Measurements from ENCODE around the gene IGF1. TPM values are rescaled to one million over a fixed set of nuclear protein-coding genes. Genes with fewer than 3 reads are reported as not detected.

The IGF1 gene
- total RNA-seq, 2 donors from 2014 or later, result 1.0 TPM; not detected in 1

DNA sequence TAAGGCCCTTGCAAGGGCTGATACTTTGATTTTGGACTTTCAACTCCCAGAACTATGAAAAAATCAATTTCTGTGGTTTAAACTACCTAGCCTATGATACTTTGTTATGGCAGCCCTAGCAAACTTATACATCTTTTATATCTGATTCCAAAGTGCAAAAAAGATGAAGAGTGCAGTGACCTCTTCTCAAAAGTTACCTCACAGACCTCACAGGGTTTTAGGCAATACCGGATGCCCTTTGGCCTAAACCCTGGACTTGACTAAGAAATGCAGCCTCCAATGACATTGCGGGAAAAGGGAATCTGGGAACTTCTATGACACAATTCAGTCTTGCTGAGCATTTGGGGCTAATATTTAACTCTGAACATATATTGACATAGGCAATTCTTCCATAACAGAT is 63.3 kb downstream of the IGF1 start:
- no peaks in the 10 kb centered on the region for H3K4me1 Mint-ChIP-seq
- ATAC-seq (replicated peaks), result no peak
- no peak overlapping the region for H3K4me3 Mint-ChIP-seq
- H3K27ac Mint-ChIP-seq, result no peak overlapping the region
- H3K36me3 Mint-ChIP-seq (ENCODE audit: low read depth), result no peaks in the 10 kb centered on the region
- peaks cover 3% of the 10 kb centered on the region for H3K9me3 Mint-ChIP-seq
- peaks cover 6% of the 10 kb centered on the region for H3K27me3 Mint-ChIP-seq

DNA sequence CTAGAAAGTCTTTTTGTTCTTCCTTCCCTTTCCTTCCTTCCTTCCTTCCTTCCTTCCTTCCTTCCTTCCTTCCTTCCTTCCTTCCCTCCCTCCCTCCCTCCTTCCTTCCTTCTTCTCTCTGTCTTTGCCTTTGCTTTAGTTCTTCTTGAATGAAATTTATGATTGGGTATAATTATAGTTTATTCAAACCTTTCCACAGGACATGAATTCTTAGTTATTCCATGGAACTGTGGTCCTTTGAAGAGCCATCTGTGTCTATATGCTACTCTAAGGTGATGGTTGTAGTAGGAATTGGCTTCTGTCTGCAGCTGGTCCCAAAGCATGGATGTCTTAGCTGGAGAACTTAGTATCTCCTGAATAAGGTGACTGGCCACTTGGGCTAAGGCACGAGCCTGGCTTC is 64.8 kb downstream of the IGF1 start:
- peaks cover 10% of the 10 kb centered on the region for H3K27me3 Mint-ChIP-seq
- H3K27ac Mint-ChIP-seq, result no peak overlapping the region
- no peak for ATAC-seq (replicated peaks)
- no peak overlapping the region for H3K4me3 Mint-ChIP-seq
- no peaks in the 10 kb centered on the region for H3K4me1 Mint-ChIP-seq
- H3K9me3 Mint-ChIP-seq, result peaks cover 3% of the 10 kb centered on the region
- H3K36me3 Mint-ChIP-seq (ENCODE audit: low read depth), result no peaks in the 10 kb centered on the region

DNA sequence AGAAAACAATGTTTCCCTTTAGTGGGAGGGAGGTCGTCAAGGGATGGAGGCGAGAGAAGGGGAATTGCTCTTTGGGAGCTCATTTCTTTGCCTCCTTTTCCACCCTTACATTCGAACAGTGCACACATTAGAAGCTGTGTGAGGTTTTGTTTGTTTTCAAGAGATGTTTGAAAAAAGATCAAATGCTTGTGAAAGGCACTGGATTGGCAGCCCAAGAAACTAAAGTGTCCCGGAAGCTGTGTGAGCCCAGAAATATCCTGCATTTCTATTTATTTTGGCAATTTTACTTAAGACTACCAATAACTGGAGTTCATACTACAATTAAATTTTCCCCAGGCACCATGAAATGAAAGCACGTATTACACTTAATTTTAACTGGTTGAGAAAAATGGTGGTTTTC is 67.0 kb downstream of the IGF1 start:
- Mint-ChIP-seq H3K4me3 (no peak overlapping the region), H3K4me1 (no peaks in the 10 kb centered on the region), H3K27ac (no peak overlapping the region), H3K36me3 (ENCODE audit: low read depth) (no peaks in the 10 kb centered on the region), H3K9me3 (peaks cover 6% of the 10 kb centered on the region), H3K27me3 (peaks cover 12% of the 10 kb centered on the region)
- no peak for ATAC-seq (replicated peaks)

DNA sequence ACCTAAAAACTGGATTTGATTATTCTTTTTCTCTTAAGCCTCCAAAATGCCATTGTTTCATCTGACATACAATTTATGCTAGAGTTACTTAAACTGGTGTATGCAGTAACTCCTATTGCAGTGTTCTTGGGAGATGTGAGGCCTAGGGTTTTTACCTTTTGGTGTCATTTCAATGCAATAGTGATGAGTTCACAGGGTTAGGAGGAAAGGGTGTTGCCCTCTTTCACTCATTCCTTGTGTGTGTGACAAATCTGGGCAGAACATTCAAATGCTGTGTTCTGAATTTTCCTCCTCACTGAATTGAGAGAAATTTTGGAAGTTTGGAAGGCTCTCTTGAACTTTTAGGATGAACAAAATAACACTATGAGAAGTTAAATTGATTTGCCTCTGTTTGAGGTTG is 69.9 kb downstream of the IGF1 start:
- Mint-ChIP-seq H3K4me1 (no peaks in the 10 kb centered on the region), H3K27ac (no peak overlapping the region), H3K27me3 (peaks cover 14% of the 10 kb centered on the region), H3K9me3 (peaks cover 4% of the 10 kb centered on the region), H3K36me3 (ENCODE audit: low read depth) (no peaks in the 10 kb centered on the region), H3K4me3 (no peak overlapping the region)
- no peak for ATAC-seq (replicated peaks)

DNA sequence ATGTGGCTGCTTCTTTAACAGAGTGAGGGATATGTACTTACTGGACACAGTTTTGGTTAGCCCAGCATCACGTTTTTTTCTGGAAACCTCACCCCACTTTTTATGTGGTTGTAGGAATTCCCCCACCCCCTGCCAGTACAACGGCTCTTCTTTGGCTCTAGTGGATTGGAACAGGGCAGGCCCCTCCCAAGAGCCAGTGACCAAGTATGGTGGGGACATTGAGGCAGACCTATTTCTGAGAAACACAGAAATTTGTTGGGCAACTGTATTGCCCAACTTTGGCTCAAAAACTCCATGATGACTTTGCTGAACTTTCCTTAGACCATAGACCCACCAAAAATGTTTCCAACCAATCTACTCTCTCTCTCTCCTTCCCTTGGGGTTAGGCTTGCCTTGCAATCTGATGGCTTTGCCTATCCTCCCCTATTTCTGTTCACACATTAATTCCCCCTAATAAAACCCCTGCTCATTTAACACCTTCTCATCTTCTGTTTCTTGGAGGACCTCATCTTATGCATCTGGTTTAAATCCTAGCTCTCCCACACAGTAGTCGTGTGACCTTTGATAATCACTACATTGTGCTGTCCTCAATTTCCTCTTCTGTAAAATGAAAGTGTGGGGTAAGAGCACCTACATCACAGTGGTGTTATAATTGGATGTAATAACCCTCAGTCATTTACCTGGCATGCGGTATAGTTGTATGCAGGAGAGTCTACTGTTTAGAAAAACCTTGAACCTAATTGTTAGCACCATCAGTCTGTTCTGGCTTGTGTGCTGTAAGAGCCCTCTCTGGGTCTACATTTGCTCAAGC is 71.7 kb downstream of the IGF1 start:
- Mint-ChIP-seq H3K4me3 (no peak overlapping the region), H3K36me3 (ENCODE audit: low read depth) (no peaks in the 10 kb centered on the region), H3K9me3 (peaks cover 7% of the 10 kb centered on the region), H3K27me3 (peaks cover 14% of the 10 kb centered on the region), H3K27ac (no peak overlapping the region), H3K4me1 (no peaks in the 10 kb centered on the region)
- ATAC-seq (replicated peaks), result peak; percentile 9

DNA sequence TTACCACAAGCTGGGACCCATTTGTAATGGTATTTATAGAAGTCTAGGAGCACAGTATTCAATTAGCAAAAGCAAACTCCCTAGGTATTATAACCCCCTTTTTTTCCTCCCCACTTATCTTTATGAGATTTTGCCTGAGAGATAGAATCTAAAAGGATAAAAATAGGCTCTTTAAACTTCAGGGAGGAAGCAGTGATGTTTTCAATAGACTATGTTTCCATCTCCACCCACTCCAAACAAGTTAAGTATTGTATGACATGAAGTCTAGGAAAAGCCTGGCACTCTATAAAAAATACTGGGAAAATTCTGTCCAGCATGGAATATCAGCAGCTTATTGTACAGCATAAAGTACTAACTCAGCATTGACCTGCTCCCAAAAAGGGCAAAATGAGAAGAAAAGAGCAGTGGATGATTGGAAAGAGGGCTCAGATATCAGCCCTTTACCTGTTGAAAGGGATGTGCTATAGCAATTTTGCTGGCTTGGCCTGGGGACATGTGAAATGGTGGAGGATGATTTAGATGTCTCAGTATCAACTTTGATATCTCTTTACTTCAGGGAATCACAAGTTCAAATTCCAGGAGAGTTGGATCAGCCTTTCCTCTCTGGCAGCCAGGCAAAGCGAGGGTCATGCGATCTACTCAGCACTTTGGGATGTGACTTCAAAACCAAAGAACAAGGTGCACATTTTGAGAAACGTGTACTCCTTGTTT is 72.4 kb downstream of the IGF1 start:
- Mint-ChIP-seq H3K27ac (no peak overlapping the region), H3K27me3 (peaks cover 14% of the 10 kb centered on the region), H3K9me3 (peaks cover 7% of the 10 kb centered on the region), H3K4me3 (no peak overlapping the region), H3K4me1 (no peaks in the 10 kb centered on the region), H3K36me3 (ENCODE audit: low read depth) (no peaks in the 10 kb centered on the region)
- no peak for ATAC-seq (replicated peaks)

DNA sequence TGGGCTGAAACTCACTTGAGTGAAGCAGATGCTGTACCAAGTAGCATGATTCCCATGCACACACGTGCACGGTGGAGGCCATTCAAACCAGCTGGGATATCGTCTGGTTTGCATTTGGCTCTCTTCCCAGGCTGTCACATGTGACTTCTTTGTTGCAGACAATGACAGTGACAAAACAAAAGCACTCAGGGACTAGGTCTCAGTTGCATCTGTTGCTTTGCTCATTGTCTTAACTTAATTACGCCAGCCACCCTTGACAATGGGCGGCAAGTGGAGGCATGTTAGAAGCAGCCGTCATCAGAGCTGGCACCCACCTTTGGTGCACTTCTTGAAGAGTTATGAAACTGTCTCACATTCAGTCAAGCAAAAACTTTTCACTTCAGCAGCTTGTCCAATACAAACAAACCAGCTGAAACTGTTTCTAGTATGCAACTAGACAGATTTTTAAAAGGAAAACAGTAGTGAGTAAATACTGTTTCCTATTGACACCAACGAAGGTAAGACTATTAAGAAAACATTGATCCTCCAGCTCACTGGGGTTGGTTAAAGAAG is 74.3 kb downstream of the IGF1 start:
- H3K27me3 Mint-ChIP-seq, result peaks cover 10% of the 10 kb centered on the region
- H3K36me3 Mint-ChIP-seq (ENCODE audit: low read depth), result no peaks in the 10 kb centered on the region
- peaks cover 7% of the 10 kb centered on the region for H3K9me3 Mint-ChIP-seq
- no peaks in the 10 kb centered on the region for H3K4me1 Mint-ChIP-seq
- no peak overlapping the region for H3K4me3 Mint-ChIP-seq
- H3K27ac Mint-ChIP-seq, result no peak overlapping the region
- no peak for ATAC-seq (replicated peaks)

DNA sequence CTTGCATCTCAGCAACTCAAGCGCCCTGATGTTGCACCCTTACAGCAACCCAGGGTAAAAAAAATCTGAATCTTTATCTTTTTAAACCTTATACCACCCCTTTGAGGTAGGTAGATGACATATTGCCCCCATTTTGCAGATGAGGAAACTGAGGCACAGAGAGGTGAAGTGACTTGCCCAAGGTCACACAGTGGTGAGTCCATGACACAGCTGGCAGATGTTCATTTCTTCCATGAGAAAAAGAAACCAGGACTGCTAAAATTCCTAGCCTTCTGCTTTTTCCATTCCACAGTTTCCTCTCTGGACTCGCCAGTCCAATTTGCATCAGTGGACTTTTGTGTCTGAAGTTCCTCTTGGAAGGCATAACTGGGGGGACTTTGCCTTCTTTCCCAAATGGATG is 79.3 kb downstream of the IGF1 start:
- Mint-ChIP-seq H3K4me3 (no peak overlapping the region), H3K9me3 (peaks cover 4% of the 10 kb centered on the region), H3K4me1 (no peaks in the 10 kb centered on the region), H3K27me3 (peaks cover 3% of the 10 kb centered on the region), H3K27ac (no peak overlapping the region), H3K36me3 (ENCODE audit: low read depth) (no peaks in the 10 kb centered on the region)
- ATAC-seq (replicated peaks), result no peak

DNA sequence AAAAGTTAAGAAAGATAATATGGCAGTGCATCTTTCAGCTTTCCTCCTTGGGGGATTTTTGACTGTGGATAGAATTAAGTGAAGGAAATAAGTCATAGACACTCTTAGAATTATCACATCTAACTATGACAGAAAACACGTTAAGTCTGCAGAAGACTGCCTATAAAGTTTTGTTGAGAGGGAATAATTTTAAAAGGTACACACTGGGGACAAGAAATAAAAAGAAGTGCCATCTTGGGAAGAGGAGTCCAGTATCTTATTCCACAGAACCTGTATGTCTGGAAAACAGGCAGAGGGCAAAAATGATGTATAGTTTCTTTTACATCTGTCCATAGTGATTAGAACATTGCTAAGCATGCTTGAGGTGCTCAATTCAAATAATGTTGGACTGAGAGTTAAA is 80.7 kb downstream of the IGF1 start:
- no peaks in the 10 kb centered on the region for H3K4me1 Mint-ChIP-seq
- no peaks in the 10 kb centered on the region for H3K36me3 Mint-ChIP-seq (ENCODE audit: low read depth)
- peaks cover 3% of the 10 kb centered on the region for H3K27me3 Mint-ChIP-seq
- peaks cover 4% of the 10 kb centered on the region for H3K9me3 Mint-ChIP-seq
- H3K27ac Mint-ChIP-seq, result no peak overlapping the region
- ATAC-seq (replicated peaks), result no peak
- no peak overlapping the region for H3K4me3 Mint-ChIP-seq

DNA sequence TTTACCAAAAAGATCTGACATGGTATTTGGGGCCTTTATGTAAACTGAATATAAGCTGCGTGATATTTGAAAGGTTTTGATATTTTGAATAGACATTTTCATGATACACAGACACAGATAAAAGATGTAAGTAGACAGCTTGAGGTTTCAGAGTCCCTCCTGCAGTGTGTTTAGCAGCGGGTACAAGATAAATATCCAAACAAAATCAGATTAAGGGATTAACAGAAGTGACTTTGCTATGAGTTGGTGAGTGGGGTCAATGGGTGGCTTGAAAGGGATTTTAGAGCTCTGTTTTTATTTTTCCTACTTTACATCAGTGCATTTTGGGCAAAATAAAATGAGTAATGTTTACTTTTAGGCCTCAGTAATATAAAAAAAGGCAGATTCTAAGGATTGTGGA is 84.1 kb downstream of the IGF1 start:
- Mint-ChIP-seq H3K4me1 (no peaks in the 10 kb centered on the region), H3K27me3 (no peaks in the 10 kb centered on the region), H3K36me3 (ENCODE audit: low read depth) (no peaks in the 10 kb centered on the region), H3K27ac (no peak overlapping the region), H3K4me3 (no peak overlapping the region), H3K9me3 (no peaks in the 10 kb centered on the region)
- ATAC-seq (replicated peaks), result no peak

DNA sequence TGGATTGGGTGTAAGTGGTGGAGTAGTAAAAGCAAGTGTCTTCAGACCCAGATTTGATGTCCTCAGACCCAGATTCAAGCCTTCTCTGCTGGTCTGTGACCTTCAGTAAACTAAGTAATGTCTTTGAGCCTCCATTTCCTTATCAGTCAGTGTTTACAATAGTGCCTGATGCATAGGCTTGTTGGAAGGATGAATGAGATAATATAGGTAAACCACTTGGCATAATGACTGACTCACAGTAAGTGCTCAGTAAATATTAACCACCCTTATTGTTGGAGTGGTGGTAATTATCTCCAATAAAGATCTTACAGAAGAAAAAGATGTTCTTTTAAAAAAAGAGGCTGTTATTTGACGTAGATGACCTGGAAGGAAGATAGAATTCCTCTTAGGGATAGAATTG is 86.2 kb downstream of the IGF1 start:
- Mint-ChIP-seq H3K36me3 (ENCODE audit: low read depth) (no peaks in the 10 kb centered on the region), H3K9me3 (no peaks in the 10 kb centered on the region), H3K4me3 (no peak overlapping the region), H3K4me1 (no peaks in the 10 kb centered on the region), H3K27ac (no peak overlapping the region), H3K27me3 (no peaks in the 10 kb centered on the region)
- ATAC-seq (replicated peaks), result no peak

DNA sequence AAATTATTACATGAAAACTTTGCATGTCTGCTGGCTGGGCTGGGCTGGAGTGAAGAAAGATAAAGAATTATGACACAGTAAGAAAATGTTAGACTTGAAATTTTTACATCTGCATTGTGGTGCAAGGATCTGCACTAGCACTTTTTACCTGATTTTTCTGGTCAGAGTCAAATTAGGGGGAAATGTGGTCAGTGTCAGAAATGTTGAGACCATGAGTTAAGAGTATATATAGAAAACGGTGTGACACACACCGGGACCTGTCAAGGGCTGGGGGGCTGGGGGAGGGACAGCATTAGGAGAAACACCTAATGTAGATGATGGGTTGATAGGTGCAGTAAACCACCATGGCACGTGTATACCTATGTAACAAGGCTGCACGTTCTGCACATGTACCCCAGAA is 90.3 kb downstream of the IGF1 start:
- ATAC-seq (replicated peaks), result no peak
- H3K4me1 Mint-ChIP-seq, result no peaks in the 10 kb centered on the region
- H3K27ac Mint-ChIP-seq, result no peak overlapping the region
- H3K36me3 Mint-ChIP-seq (ENCODE audit: low read depth), result no peaks in the 10 kb centered on the region
- peaks cover 9% of the 10 kb centered on the region for H3K27me3 Mint-ChIP-seq
- no peak overlapping the region for H3K4me3 Mint-ChIP-seq
- no peaks in the 10 kb centered on the region for H3K9me3 Mint-ChIP-seq

DNA sequence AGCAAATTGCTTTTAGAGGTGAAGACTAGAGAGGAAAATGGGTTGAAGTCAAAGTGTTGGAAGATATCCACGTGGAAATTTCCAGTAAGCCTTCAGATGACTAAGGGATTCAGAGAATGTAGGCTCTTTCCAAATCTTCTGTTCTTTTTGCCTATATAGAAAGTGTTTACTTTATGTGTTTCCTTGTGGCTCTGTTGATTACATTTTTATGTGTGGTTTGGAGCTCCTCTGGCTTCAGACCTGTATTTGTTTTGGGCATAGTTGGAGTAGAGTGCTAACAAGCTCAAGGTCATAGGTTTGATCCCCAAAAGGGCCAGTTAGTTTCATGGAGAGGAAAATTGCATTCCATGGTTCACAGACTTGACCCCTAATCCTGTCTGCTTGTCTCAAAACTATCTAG is 91.9 kb downstream of the IGF1 start:
- no peak overlapping the region for H3K27ac Mint-ChIP-seq
- no peaks in the 10 kb centered on the region for H3K4me1 Mint-ChIP-seq
- no peaks in the 10 kb centered on the region for H3K9me3 Mint-ChIP-seq
- H3K27me3 Mint-ChIP-seq, result peaks cover 9% of the 10 kb centered on the region
- no peaks in the 10 kb centered on the region for H3K36me3 Mint-ChIP-seq (ENCODE audit: low read depth)
- no peak for ATAC-seq (replicated peaks)
- no peak overlapping the region for H3K4me3 Mint-ChIP-seq

DNA sequence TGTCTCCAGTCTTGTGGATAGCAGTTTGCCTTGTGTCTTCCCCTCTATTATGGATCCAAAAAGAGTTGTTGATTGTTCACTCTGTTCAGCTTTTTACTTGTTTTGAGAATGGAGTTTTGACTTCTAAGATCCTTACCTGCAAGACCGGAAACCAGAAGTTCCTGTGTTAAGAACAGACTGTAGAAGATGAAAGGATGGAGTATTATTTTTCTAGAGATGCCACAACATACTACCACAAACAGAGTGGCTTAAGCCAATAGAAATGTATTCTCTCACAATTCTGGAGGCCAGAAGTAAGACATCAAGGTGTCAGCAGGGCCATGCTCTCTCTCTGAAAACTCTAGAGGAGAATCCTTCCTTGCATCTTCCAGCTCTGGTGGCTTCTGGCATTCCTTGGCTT is 95.0 kb downstream of the IGF1 start:
- Mint-ChIP-seq H3K36me3 (ENCODE audit: low read depth) (no peaks in the 10 kb centered on the region), H3K27me3 (peaks cover 9% of the 10 kb centered on the region), H3K27ac (no peak overlapping the region), H3K4me1 (no peaks in the 10 kb centered on the region), H3K4me3 (no peak overlapping the region), H3K9me3 (no peaks in the 10 kb centered on the region)
- ATAC-seq (replicated peaks), result no peak

All from activated T-helper 17 cell treated with anti-CD3 and anti-CD28 coated beads, Interleukin-2, amount 50 U/mL, for 72 hours (primary cell).